Cardiac muscle cell (in vitro differentiated cells and primary cell): ENCODE data around the gene SNAP29. TPM values are rescaled to one million over a fixed set of nuclear protein-coding genes. Genes with fewer than 3 reads are reported as not detected.
"Not testable (repeated sequence)": the region's sequence is repeated elsewhere in the genome, so short reads cannot be mapped to it uniquely, and the experiment has no call there.

Experiments
- DNase-seq, 2 donors: peaks; one replicate each; pipeline versions ENCODE4 v3.0.0 to v3.0.0-alpha.2; 2010 to 2017; ENCODE audit warnings: low read depth in 1 of 2, low spot score in 1 of 2
- H3K27ac ChIP-seq: fragments of 200-600 bp; sonication (generic); 2 replicates; pipeline ENCODE4 v1.5.1; 2016
- H3K27me3 ChIP-seq: fragments of 200-600 bp; sonication (generic); 2 replicates; pipeline ENCODE4 v1.6.0; 2016; ENCODE audit warnings: control low read depth
- H3K36me3 ChIP-seq: fragments of 200-600 bp; sonication (generic); 2 replicates; pipeline ENCODE4 v1.5.1; 2016; ENCODE audit warnings: control low read depth
- H3K4me1 ChIP-seq: fragments of 200-600 bp; sonication (generic); 2 replicates; pipeline ENCODE4 v1.8.1; 2017; ENCODE audit warnings: low read depth, mild to moderate bottlenecking, mixed run types
- H3K4me3 ChIP-seq: fragments of 200-600 bp; sonication (generic); 2 replicates; pipeline ENCODE4 v1.5.1; 2016; ENCODE audit warnings: mild to moderate bottlenecking
- H3K9me3 ChIP-seq: fragments of 200-600 bp; sonication (generic); 2 replicates; pipeline ENCODE4 v1.5.1; 2017; ENCODE audit warnings: low read depth, mild to moderate bottlenecking, control low read depth
- CTCF ChIP-seq: IDR thresholded peaks from 2 replicates; pipeline ENCODE4 v1.5.1; 2012; ENCODE audit warnings: low read depth, mild to moderate bottlenecking, low read length
- polyA plus RNA-seq: library from polyadenylated mRNA; unstranded; fragments of >200 nt; fragmentation: Nextera tagmentation; extraction: Ambion mirVana; gene quantifications from 2 replicates; pipeline ENCODE4 v1.2.1, GENCODE V29; 2016
- total RNA-seq: library from RNA; depleted of rRNA; stranded (reverse); fragments of >200 nt; gene quantifications from 2 replicates; pipeline ENCODE4 v1.2.3, GENCODE V29; 2016

Gene SNAP29
- total and polyA plus RNA-seq, 2 experiments from 2014 or later: 22.0 to 37.9 TPM

- peaks cover 10% of the 10 kb centered on the region for H3K36me3 ChIP-seq
- H3K9me3 ChIP-seq: no peaks in the 10 kb centered on the region
- no peak overlapping the region for H3K27ac ChIP-seq
- peaks cover 12% of the 10 kb centered on the region for H3K4me1 ChIP-seq
- H3K27me3 ChIP-seq: no peaks in the 10 kb centered on the region
- no peak overlapping the region for H3K4me3 ChIP-seq
- DNase-seq: no peak
- no peak for TF ChIP-seq CTCF
Measured at GRCh38 chr22:20889025-20889704, 30.4 kb downstream of the SNAP29 start.

- no peak overlapping the region for H3K27ac ChIP-seq
- H3K4me1 ChIP-seq: peaks cover 10% of the 10 kb centered on the region
- TF ChIP-seq CTCF: no peak
- H3K36me3 ChIP-seq: peaks cover 10% of the 10 kb centered on the region
- no peaks in the 10 kb centered on the region for H3K27me3 ChIP-seq
- no peak for DNase-seq
- H3K9me3 ChIP-seq: no peaks in the 10 kb centered on the region
- no peak overlapping the region for H3K4me3 ChIP-seq
Measured at GRCh38 chr22:20889904-20890540, 31.2 kb downstream of the SNAP29 start.

- no peak overlapping the region for H3K27ac ChIP-seq
- DNase-seq: no peak
- no peak for TF ChIP-seq CTCF
- H3K27me3 ChIP-seq: no peaks in the 10 kb centered on the region
- H3K36me3 ChIP-seq: peaks cover 10% of the 10 kb centered on the region
- H3K9me3 ChIP-seq: no peaks in the 10 kb centered on the region
- no peak overlapping the region for H3K4me3 ChIP-seq
- peaks cover 2% of the 10 kb centered on the region for H3K4me1 ChIP-seq
Measured at GRCh38 chr22:20890975-20891374, 32.2 kb downstream of the SNAP29 start.

DNA sequence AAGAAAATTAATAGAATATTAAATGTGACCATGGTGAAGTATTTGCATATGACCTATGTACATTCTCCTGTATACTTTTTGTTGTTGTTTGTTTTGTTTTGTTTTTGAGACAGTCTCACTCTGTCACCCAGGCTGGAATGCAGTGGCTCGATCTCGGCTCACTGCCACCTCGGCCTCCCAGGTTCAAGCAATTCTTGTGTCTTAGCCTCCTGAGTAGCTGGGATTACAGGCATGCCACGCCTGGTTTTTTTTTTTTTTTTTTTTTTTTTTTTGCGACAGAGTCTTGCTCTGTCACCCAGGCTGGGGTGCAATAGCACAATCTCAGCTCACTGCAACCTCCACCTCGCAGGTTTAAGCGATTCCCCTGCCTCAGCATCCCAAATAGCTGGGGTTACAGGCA, 38.9 kb downstream of the SNAP29 start:
- not testable (repeated sequence) for H3K27ac ChIP-seq, H3K36me3 ChIP-seq, H3K4me1 ChIP-seq, H3K9me3 ChIP-seq, H3K27me3 ChIP-seq, DNase-seq, H3K4me3 ChIP-seq

- Histone ChIP-seq H3K27ac (no peak overlapping the region), H3K4me1 (no peaks in the 10 kb centered on the region), H3K9me3 (no peaks in the 10 kb centered on the region), H3K27me3 (no peaks in the 10 kb centered on the region), H3K36me3 (no peaks in the 10 kb centered on the region), H3K4me3 (no peak overlapping the region)
- DNase-seq: no peak
- no peak for TF ChIP-seq CTCF
Measured at GRCh38 chr22:20899827-20900423, 41.1 kb downstream of the SNAP29 start.

GRCh38 chr22:20901093-20902033, 42.6 kb downstream of the SNAP29 start:
- not testable (repeated sequence) for H3K27ac ChIP-seq, H3K4me3 ChIP-seq, H3K4me1 ChIP-seq, H3K27me3 ChIP-seq, H3K9me3 ChIP-seq, DNase-seq, H3K36me3 ChIP-seq
